CD8-positive, alpha-beta memory T cell (primary cell): ENCODE data around the gene RBMS3. TPM values are rescaled to one million over a fixed set of nuclear protein-coding genes. Genes with fewer than 3 reads are reported as not detected.
"Not testable (repeated sequence)": the region's sequence is repeated elsewhere in the genome, so short reads cannot be mapped to it uniquely, and the experiment has no call there.

Source experiments
- CTCF ChIA-PET: fragments of 350-600 bp; sonication (Branson Sonifier 250); formaldehyde crosslinking; loops from one replicate; lab custom pipeline; 2021; ENCODE audit warnings: antibody characterized with exemption; lab: Charles Lee
- POLR2A ChIA-PET: fragments of 350-600 bp; sonication (Branson Sonifier 250); formaldehyde crosslinking; loops from one replicate; lab custom pipeline; 2021; ENCODE audit warnings: antibody characterized with exemption; lab: Charles Lee
- DNase-seq, 5 donors: peaks; one replicate each; pipeline versions ENCODE4 v3.0.0 to v3.0.0-alpha.2; 2020 to 2022; ENCODE audit warnings: mixed read lengths in 1 of 5
- H3K27ac ChIP-seq: one replicate; pipeline ENCODE4 v1.7.0; 2013; ENCODE audit warnings: low read depth, mild to moderate bottlenecking, low read length, moderate library complexity
- H3K27me3 ChIP-seq: 2 replicates; pipeline ENCODE4 v1.7.0; 2013; ENCODE audit warnings: low read length, mild to moderate bottlenecking; ENCODE audit not compliant: insufficient read depth, poor library complexity, severe bottlenecking
- H3K36me3 ChIP-seq: 2 replicates; pipeline ENCODE4 v1.7.0; 2013; ENCODE audit warnings: mild to moderate bottlenecking, low read length, moderate library complexity; ENCODE audit not compliant: insufficient read depth
- H3K4me1 ChIP-seq: 2 replicates; pipeline ENCODE4 v1.7.0; 2013; ENCODE audit warnings: mild to moderate bottlenecking, low read length, moderate library complexity; ENCODE audit not compliant: insufficient read depth
- H3K4me3 ChIP-seq: 2 replicates; pipeline ENCODE4 v1.7.0; 2013; ENCODE audit warnings: mild to moderate bottlenecking, low read length
- H3K9me3 ChIP-seq: 2 replicates; pipeline ENCODE4 v1.7.0; 2013; ENCODE audit warnings: mild to moderate bottlenecking, low read length
- H3K27ac Mint-ChIP-seq, 8 donors: one replicate each; pipeline ENCODE4 v1.8.0; 2020 to 2021; ENCODE audit warnings: mixed read lengths in 8 of 8, mild to moderate bottlenecking in 6 of 8, inconsistent platforms in 3 of 8, moderate library complexity in 3 of 8
- H3K27me3 Mint-ChIP-seq, 2 donors: one replicate each; pipeline ENCODE4 v1.8.0; 2020 to 2021; ENCODE audit warnings: mixed read lengths in 2 of 2, mild to moderate bottlenecking in 1 of 2, moderate library complexity in 1 of 2
- H3K36me3 Mint-ChIP-seq, 3 donors: one replicate each; pipeline ENCODE4 v1.8.0; 2020 to 2021; ENCODE audit warnings: mixed read lengths in 3 of 3, inconsistent platforms in 1 of 3, mild to moderate bottlenecking in 1 of 3
- H3K4me1 Mint-ChIP-seq, 3 donors: one replicate each; pipeline ENCODE4 v1.8.0; 2020 to 2021; ENCODE audit warnings: mixed read lengths in 3 of 3, inconsistent platforms in 1 of 3, mild to moderate bottlenecking in 1 of 3
- H3K4me3 Mint-ChIP-seq, 7 donors: one replicate each; pipeline ENCODE4 v1.8.0; 2020 to 2021; ENCODE audit warnings: mixed read lengths in 7 of 7, mild to moderate bottlenecking in 6 of 7, moderate library complexity in 4 of 7, inconsistent platforms in 2 of 7
- H3K9me3 Mint-ChIP-seq, 5 donors: one replicate each; pipeline ENCODE4 v1.8.0; 2020 to 2022; ENCODE audit warnings: mixed read lengths in 5 of 5, mild to moderate bottlenecking in 3 of 5, moderate library complexity in 2 of 5, inconsistent platforms in 1 of 5
- polyA plus RNA-seq: library from polyadenylated mRNA; unstranded; fragments of 300-500 nt; fragmentation: Illumina TruSeq; gene quantifications from one replicate; pipeline ENCODE4 v1.2.3, GENCODE V29; 2021
- total RNA-seq, 2 experiments: library from RNA; stranded (reverse); gene quantifications; one replicate each; pipeline ENCODE4 v1.2.3, GENCODE V29; 2021

RBMS3 gene
- total and polyA plus RNA-seq, 3 experiments from 2014 or later = 0.21 to 0.33 (median 0.22) TPM

DNA sequence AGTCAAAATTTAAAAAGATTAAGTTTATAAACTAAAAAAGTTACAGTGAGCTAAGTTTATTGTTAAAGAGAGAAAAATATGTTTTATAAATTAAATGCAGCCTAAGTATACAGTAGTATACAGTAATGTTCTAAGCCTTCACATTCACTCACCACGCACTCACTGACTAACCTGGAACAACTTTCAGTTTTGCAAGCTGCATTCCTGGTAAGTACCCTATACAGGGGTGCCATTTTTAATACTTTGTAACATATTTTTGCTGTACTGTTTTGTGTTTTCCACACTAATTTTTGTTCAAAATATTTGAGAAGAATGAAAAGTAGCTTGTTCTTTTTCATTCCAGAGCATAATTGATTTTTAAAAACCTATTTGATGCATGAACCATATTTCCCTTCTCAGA, 524.9 kb downstream of the RBMS3 start:
- no peak for DNase-seq
- Histone ChIP-seq H3K4me1 (no peaks in the 10 kb centered on the region), H3K9me3 (no peaks in the 10 kb centered on the region), H3K36me3 (no peaks in the 10 kb centered on the region), H3K27me3 (no peaks in the 10 kb centered on the region), H3K4me3 (no peak overlapping the region), H3K27ac (no peak overlapping the region)
- H3K9me3 Mint-ChIP-seq = peaks cover 0 to 1% (median 0%) of the 10 kb centered on the region in 5 donors
- H3K36me3 Mint-ChIP-seq = no peaks in the 10 kb centered on the region
- peaks cover 0 to 1% of the 10 kb centered on the region in 2 donors for H3K27me3 Mint-ChIP-seq
- ChIA-PET POLR2A (no interaction called here), CTCF (no interaction called here)
- H3K4me3 Mint-ChIP-seq = no peak overlapping the region
- H3K4me1 Mint-ChIP-seq = no peaks in the 10 kb centered on the region
- no peak overlapping the region for H3K27ac Mint-ChIP-seq

DNA sequence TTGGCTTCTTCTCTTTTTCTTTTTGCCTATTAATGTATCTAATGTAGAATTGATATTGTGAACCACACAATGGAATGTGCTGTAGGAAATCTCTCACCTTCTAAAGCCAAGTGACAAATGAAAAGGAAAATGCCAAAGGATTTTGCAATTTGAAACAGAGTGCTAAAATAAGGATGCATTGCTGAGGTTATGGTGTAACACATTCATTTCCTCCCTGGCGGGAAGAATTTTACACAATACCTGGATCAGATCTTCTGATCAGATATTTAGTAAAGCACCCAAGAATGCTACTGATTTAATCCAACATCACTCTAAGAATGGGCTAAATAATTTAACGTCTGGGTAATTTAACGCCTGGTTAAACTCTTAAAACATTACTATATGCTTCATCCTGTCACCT, 527.5 kb downstream of the RBMS3 start:
- H3K4me1 Mint-ChIP-seq, DNase-seq, H3K27me3 Mint-ChIP-seq, H3K4me3 ChIP-seq, H3K27ac ChIP-seq, H3K9me3 Mint-ChIP-seq, POLR2A ChIA-PET, H3K4me1 ChIP-seq, H3K27ac Mint-ChIP-seq, CTCF ChIA-PET, H3K36me3 ChIP-seq, H3K4me3 Mint-ChIP-seq, H3K36me3 Mint-ChIP-seq, H3K27me3 ChIP-seq, H3K9me3 ChIP-seq: not testable (repeated sequence)

GRCh38 chr3:29822071-29822470, 541.2 kb downstream of the RBMS3 start:
- Mint-ChIP-seq H3K4me1 (no peaks in the 10 kb centered on the region), H3K27ac (no peak overlapping the region), H3K27me3 (no peaks in the 10 kb centered on the region), H3K4me3 (no peak overlapping the region), H3K9me3 (peaks cover 0 to 2% (median 0%) of the 10 kb centered on the region in 5 donors), H3K36me3 (no peaks in the 10 kb centered on the region)
- Histone ChIP-seq H3K4me3 (no peak overlapping the region), H3K36me3 (no peaks in the 10 kb centered on the region), H3K4me1 (no peaks in the 10 kb centered on the region), H3K9me3 (no peaks in the 10 kb centered on the region), H3K27me3 (no peaks in the 10 kb centered on the region), H3K27ac (no peak overlapping the region)
- POLR2A ChIA-PET = no interaction called here
- CTCF ChIA-PET = no interaction called here
- DNase-seq = no peak

DNA sequence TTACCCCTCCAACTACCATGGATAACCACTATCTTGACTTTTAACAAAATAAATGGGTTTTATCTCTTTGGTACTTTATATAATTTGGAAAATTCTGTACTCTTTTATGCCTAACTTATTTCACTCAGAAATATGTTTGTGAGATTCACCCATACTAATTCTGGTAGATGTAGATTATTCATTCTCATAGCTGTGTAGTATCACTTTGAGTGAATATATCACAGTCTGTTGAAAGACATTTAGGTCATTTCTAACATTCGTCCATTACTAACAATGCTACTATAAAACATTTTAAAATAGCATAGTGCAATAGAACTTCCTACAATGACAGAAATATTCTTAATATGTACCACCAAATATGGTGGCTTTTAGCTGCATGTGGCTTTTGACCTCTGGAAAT, 542.4 kb downstream of the RBMS3 start:
- Histone ChIP-seq H3K4me1 (no peaks in the 10 kb centered on the region), H3K4me3 (no peak overlapping the region), H3K27ac (no peak overlapping the region), H3K36me3 (no peaks in the 10 kb centered on the region), H3K9me3 (no peaks in the 10 kb centered on the region), H3K27me3 (no peaks in the 10 kb centered on the region)
- Mint-ChIP-seq H3K4me3 (no peak overlapping the region), H3K36me3 (no peaks in the 10 kb centered on the region), H3K27ac (no peak overlapping the region), H3K4me1 (no peaks in the 10 kb centered on the region), H3K9me3 (peaks cover 0 to 2% (median 0%) of the 10 kb centered on the region in 5 donors), H3K27me3 (no peaks in the 10 kb centered on the region)
- CTCF ChIA-PET = no interaction called here
- POLR2A ChIA-PET = no interaction called here
- no peak for DNase-seq

- ChIA-PET CTCF (no interaction called here), POLR2A (no interaction called here)
- no peaks in the 10 kb centered on the region for H3K27me3 ChIP-seq
- Mint-ChIP-seq H3K4me3 (no peak overlapping the region), H3K36me3 (no peaks in the 10 kb centered on the region), H3K27me3 (no peaks in the 10 kb centered on the region), H3K27ac (no peak overlapping the region), H3K4me1 (no peaks in the 10 kb centered on the region), H3K9me3 (peaks cover 0 to 2% (median 0%) of the 10 kb centered on the region in 5 donors)
- no peak overlapping the region for H3K4me3 ChIP-seq
- no peak overlapping the region for H3K27ac ChIP-seq
- no peak for DNase-seq
- H3K36me3 ChIP-seq = no peaks in the 10 kb centered on the region
- H3K9me3 ChIP-seq = no peaks in the 10 kb centered on the region
- no peaks in the 10 kb centered on the region for H3K4me1 ChIP-seq
Measured at GRCh38 chr3:29826712-29827111, 545.8 kb downstream of the RBMS3 start.

- Mint-ChIP-seq H3K27me3 (no peaks in the 10 kb centered on the region), H3K36me3 (no peaks in the 10 kb centered on the region), H3K9me3 (peaks cover 0 to 2% (median 0%) of the 10 kb centered on the region in 5 donors), H3K4me3 (no peak overlapping the region), H3K4me1 (no peaks in the 10 kb centered on the region), H3K27ac (no peak overlapping the region)
- Histone ChIP-seq H3K4me1 (no peaks in the 10 kb centered on the region), H3K27ac (no peak overlapping the region), H3K9me3 (no peaks in the 10 kb centered on the region), H3K27me3 (no peaks in the 10 kb centered on the region), H3K36me3 (no peaks in the 10 kb centered on the region), H3K4me3 (no peak overlapping the region)
- POLR2A ChIA-PET = no interaction called here
- CTCF ChIA-PET = no interaction called here
- DNase-seq = no peak
Measured at GRCh38 chr3:29827756-29828155, 546.9 kb downstream of the RBMS3 start.

DNA sequence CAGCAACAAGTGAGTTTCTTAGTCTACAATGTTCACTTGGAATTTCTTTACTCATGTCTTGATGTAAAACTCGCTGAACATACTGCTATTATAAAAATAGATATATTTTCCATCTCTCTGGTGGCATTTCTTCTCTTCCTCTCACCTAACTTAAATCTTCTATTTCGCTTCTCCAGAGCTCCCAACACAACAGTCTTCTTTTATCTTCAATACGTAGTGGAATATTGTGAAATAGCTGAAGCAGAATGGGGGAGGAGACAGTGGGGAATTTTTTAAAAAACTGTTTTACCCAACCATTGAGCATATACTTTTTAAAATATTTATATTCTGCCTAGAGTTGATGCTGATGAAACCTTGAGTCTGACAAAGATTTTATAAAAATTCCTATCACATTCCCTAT, 548.5 kb downstream of the RBMS3 start:
- no peaks in the 10 kb centered on the region for H3K27me3 ChIP-seq
- Mint-ChIP-seq H3K36me3 (no peaks in the 10 kb centered on the region), H3K27me3 (no peaks in the 10 kb centered on the region), H3K4me3 (no peak overlapping the region), H3K9me3 (peaks cover 0 to 14% (median 4%) of the 10 kb centered on the region in 5 donors), H3K4me1 (no peaks in the 10 kb centered on the region), H3K27ac (no peak overlapping the region)
- H3K36me3 ChIP-seq = no peaks in the 10 kb centered on the region
- ChIA-PET POLR2A (no interaction called here), CTCF (no interaction called here)
- no peak overlapping the region for H3K4me3 ChIP-seq
- no peaks in the 10 kb centered on the region for H3K9me3 ChIP-seq
- no peak overlapping the region for H3K27ac ChIP-seq
- DNase-seq = no peak
- H3K4me1 ChIP-seq = no peaks in the 10 kb centered on the region

- Mint-ChIP-seq H3K9me3 (peaks cover 0 to 15% (median 6%) of the 10 kb centered on the region in 5 donors), H3K27ac (no peak overlapping the region), H3K36me3 (no peaks in the 10 kb centered on the region), H3K4me3 (no peak overlapping the region), H3K27me3 (no peaks in the 10 kb centered on the region), H3K4me1 (no peaks in the 10 kb centered on the region)
- Histone ChIP-seq H3K27ac (no peak overlapping the region), H3K36me3 (no peaks in the 10 kb centered on the region), H3K27me3 (no peaks in the 10 kb centered on the region), H3K4me3 (no peak overlapping the region), H3K4me1 (no peaks in the 10 kb centered on the region), H3K9me3 (no peaks in the 10 kb centered on the region)
- POLR2A ChIA-PET = no interaction called here
- DNase-seq = no peak
- CTCF ChIA-PET = no interaction called here
Measured at GRCh38 chr3:29850641-29851040, 569.8 kb downstream of the RBMS3 start.

GRCh38 chr3:29852767-29853166, 571.9 kb downstream of the RBMS3 start:
- H3K9me3 Mint-ChIP-seq = peaks cover 0 to 15% (median 6%) of the 10 kb centered on the region in 5 donors
- Histone ChIP-seq H3K36me3 (no peaks in the 10 kb centered on the region), H3K9me3 (no peaks in the 10 kb centered on the region), H3K27ac (no peak overlapping the region), H3K4me3 (no peak overlapping the region), H3K4me1 (no peaks in the 10 kb centered on the region), H3K27me3 (no peaks in the 10 kb centered on the region)
- no peaks in the 10 kb centered on the region for H3K27me3 Mint-ChIP-seq
- no peak overlapping the region for H3K4me3 Mint-ChIP-seq
- no peaks in the 10 kb centered on the region for H3K36me3 Mint-ChIP-seq
- no peak for DNase-seq
- H3K4me1 Mint-ChIP-seq = no peaks in the 10 kb centered on the region
- ChIA-PET POLR2A (no interaction called here), CTCF (no interaction called here)
- H3K27ac Mint-ChIP-seq = no peak overlapping the region
